CD4-positive, alpha-beta T cell (primary cell): ENCODE measurements around the gene OR1Q1. TPM values are rescaled to one million over a fixed set of nuclear protein-coding genes. Genes with fewer than 3 reads are reported as not detected.

Source experiments
- ATAC-seq: fragments of 200-7000 bp; cut with Tn5 transposase; one replicate; pipeline ENCODE4 v1.10.0; 2022; ENCODE audit warnings: mild to moderate bottlenecking; ENCODE audit not compliant: poor library complexity
- CTCF ChIA-PET: fragments of 350-600 bp; sonication (Branson Sonifier 250); formaldehyde crosslinking; loops from one replicate; lab custom pipeline; 2021; ENCODE audit warnings: antibody characterized with exemption, inconsistent platforms; lab: Charles Lee
- POLR2A ChIA-PET: fragments of 350-600 bp; sonication (Branson Sonifier 250); formaldehyde crosslinking; loops from one replicate; lab custom pipeline; 2021; ENCODE audit warnings: antibody characterized with exemption, inconsistent platforms; lab: Charles Lee
- DNase-seq, 14 experiments: peaks; one replicate each; pipeline ENCODE4 v3.0.0-alpha.2; 2013 to 2020; ENCODE audit warnings: mixed read lengths in 2 of 14
- H3K27ac ChIP-seq, 2 donors: one replicate each; pipeline versions ENCODE4 v1.5.1 to v1.7.0; 2013; ENCODE audit warnings: low read length in 2 of 2, low read depth in 1 of 2, mild to moderate bottlenecking in 1 of 2
- H3K27me3 ChIP-seq, 2 experiments: 1 replicate in 1 of 2; 2 replicates in 1 of 2; pipeline versions ENCODE4 v1.6.1 to v1.7.0; 2013; ENCODE audit warnings: low read length in 2 of 2, control low read depth in 1 of 2, mild to moderate bottlenecking in 1 of 2, moderate library complexity in 1 of 2; ENCODE audit not compliant: insufficient read depth in 2 of 2, control insufficient read depth in 1 of 2
- H3K36me3 ChIP-seq: one replicate; pipeline ENCODE4 v1.6.1; 2013; ENCODE audit warnings: low read length, control low read depth; ENCODE audit not compliant: insufficient read depth
- H3K4me1 ChIP-seq: one replicate; pipeline ENCODE4 v1.6.1; 2013; ENCODE audit warnings: low read length, control low read depth; ENCODE audit not compliant: insufficient read depth
- H3K4me3 ChIP-seq: one replicate; pipeline ENCODE4 v1.5.1; 2013; ENCODE audit warnings: mild to moderate bottlenecking, low read length, moderate library complexity
- H3K9me3 ChIP-seq, 2 experiments: 1 replicate in 1 of 2; 2 replicates in 1 of 2; pipeline versions ENCODE4 v1.6.1 to v1.7.0; 2013; ENCODE audit warnings: low read length in 2 of 2, mild to moderate bottlenecking in 2 of 2, control low read depth in 1 of 2, moderate library complexity in 1 of 2; ENCODE audit not compliant: control insufficient read depth in 1 of 2, insufficient read depth in 1 of 2
- H3K27ac Mint-ChIP-seq: one replicate; pipeline ENCODE4 v1.8.0; 2020; ENCODE audit warnings: mixed read lengths
- H3K27me3 Mint-ChIP-seq: one replicate; pipeline ENCODE4 v1.8.0; 2021; ENCODE audit warnings: mixed read lengths
- H3K36me3 Mint-ChIP-seq: one replicate; pipeline ENCODE4 v1.8.0; 2021; ENCODE audit warnings: low read depth, mixed read lengths
- H3K4me1 Mint-ChIP-seq: one replicate; pipeline ENCODE4 v1.8.0; 2021; ENCODE audit warnings: low read depth, mixed read lengths
- H3K4me3 Mint-ChIP-seq: one replicate; pipeline ENCODE4 v1.8.0; 2020; ENCODE audit warnings: mild to moderate bottlenecking, mixed read lengths
- H3K9me3 Mint-ChIP-seq: one replicate; pipeline ENCODE4 v1.8.0; 2020; ENCODE audit warnings: mixed read lengths
- CTCF ChIP-seq: fragments of 200-600 bp; IDR thresholded peaks from one replicate; pipeline ENCODE4 v1.8.0; 2022; ENCODE audit warnings: antibody characterized with exemption, mild to moderate bottlenecking
- intact Hi-C, 2 experiments: fragments of 100-400 bp; cut with DNase I in 1 of 2; cut with micrococcal nuclease in 1 of 2; formaldehyde crosslinking; loops; one replicate each; pipeline versions ENCODE4 v1.15.1 to v1.9.0; 2023 to 2025; cut with DNase I, micrococcal nuclease
- total RNA-seq, 174 experiments: library from RNA in 2 of 174; stranded (reverse) in 2 of 174; gene quantifications; one replicate each; pipeline ENCODE4 v1.2.3 and lab custom pipeline; 2021 to 2026

Gene OR1Q1
- total RNA-seq, 2 experiments from 2014 or later, result not detected

GRCh38 chr9:122606587-122606986, 8.0 kb upstream of the OR1Q1 start:
- H3K27me3 Mint-ChIP-seq, result peaks cover 25% of the 10 kb centered on the region
- no peak overlapping the region for H3K4me3 Mint-ChIP-seq
- H3K4me1 Mint-ChIP-seq, result no peaks in the 10 kb centered on the region
- TF ChIP-seq CTCF, result no peak
- Histone ChIP-seq H3K27me3 (peaks cover 3 to 12% of the 10 kb centered on the region in 2 experiments), H3K27ac (no peak overlapping the region), H3K4me1 (no peaks in the 10 kb centered on the region), H3K36me3 (no peaks in the 10 kb centered on the region), H3K4me3 (no peak overlapping the region), H3K9me3 (peaks cover 0 to 3% of the 10 kb centered on the region in 2 experiments)
- intact Hi-C loops, result no loop called here
- ATAC-seq (no peak), DNase-seq (no peak)
- no peaks in the 10 kb centered on the region for H3K36me3 Mint-ChIP-seq
- POLR2A ChIA-PET, result no interaction called here
- CTCF ChIA-PET, result no interaction called here
- H3K9me3 Mint-ChIP-seq, result no peaks in the 10 kb centered on the region
- no peak overlapping the region for H3K27ac Mint-ChIP-seq

GRCh38 chr9:122609804-122610203, 4.7 kb upstream of the OR1Q1 start:
- H3K9me3 Mint-ChIP-seq, result no peaks in the 10 kb centered on the region

GRCh38 chr9:122619996-122620395, 5.5 kb downstream of the OR1Q1 start:
- Histone ChIP-seq H3K36me3 (no peaks in the 10 kb centered on the region), H3K4me1 (no peaks in the 10 kb centered on the region), H3K27me3 (peaks cover 0 to 2% of the 10 kb centered on the region in 2 experiments), H3K4me3 (no peak overlapping the region), H3K9me3 (no peaks in the 10 kb centered on the region), H3K27ac (no peak overlapping the region)
- CTCF ChIA-PET, result no interaction called here
- H3K4me1 Mint-ChIP-seq, result no peaks in the 10 kb centered on the region
- DNase-seq (no peak), ATAC-seq (no peak)
- intact Hi-C loops, result no loop called here
- H3K36me3 Mint-ChIP-seq, result no peaks in the 10 kb centered on the region
- no peak for TF ChIP-seq CTCF
- peaks cover 31% of the 10 kb centered on the region for H3K27me3 Mint-ChIP-seq
- H3K27ac Mint-ChIP-seq, result no peak overlapping the region
- no peak overlapping the region for H3K4me3 Mint-ChIP-seq
- H3K9me3 Mint-ChIP-seq, result no peaks in the 10 kb centered on the region
- POLR2A ChIA-PET, result no interaction called here

More at GRCh38 chr9:122609804-122610203, 4.7 kb upstream of the OR1Q1 start:
- DNase-seq, result no peak
- no peaks in the 10 kb centered on the region for H3K36me3 ChIP-seq
- H3K4me3 ChIP-seq, result no peak overlapping the region
- Mint-ChIP-seq H3K27ac (no peak overlapping the region), H3K4me1 (no peaks in the 10 kb centered on the region), H3K27me3 (peaks cover 23% of the 10 kb centered on the region), H3K4me3 (no peak overlapping the region), H3K36me3 (no peaks in the 10 kb centered on the region)
- peaks cover 0 to 3% of the 10 kb centered on the region in 2 experiments for H3K9me3 ChIP-seq
- peaks cover 3 to 6% of the 10 kb centered on the region in 2 experiments for H3K27me3 ChIP-seq
- no peak for ATAC-seq
- CTCF ChIA-PET, result no interaction called here
- POLR2A ChIA-PET, result no interaction called here
- intact Hi-C loops, result no loop called here
- no peak overlapping the region for H3K27ac ChIP-seq
- no peaks in the 10 kb centered on the region for H3K4me1 ChIP-seq
- no peak for TF ChIP-seq CTCF
